ENCODE data around the gene TANC1. TPM values are rescaled to one million over a fixed set of nuclear protein-coding genes. Genes with fewer than 3 reads are reported as not detected.

Gene TANC1
- total RNA-seq, 1 donor from 2014 or later: 56.2 TPM

DNA sequence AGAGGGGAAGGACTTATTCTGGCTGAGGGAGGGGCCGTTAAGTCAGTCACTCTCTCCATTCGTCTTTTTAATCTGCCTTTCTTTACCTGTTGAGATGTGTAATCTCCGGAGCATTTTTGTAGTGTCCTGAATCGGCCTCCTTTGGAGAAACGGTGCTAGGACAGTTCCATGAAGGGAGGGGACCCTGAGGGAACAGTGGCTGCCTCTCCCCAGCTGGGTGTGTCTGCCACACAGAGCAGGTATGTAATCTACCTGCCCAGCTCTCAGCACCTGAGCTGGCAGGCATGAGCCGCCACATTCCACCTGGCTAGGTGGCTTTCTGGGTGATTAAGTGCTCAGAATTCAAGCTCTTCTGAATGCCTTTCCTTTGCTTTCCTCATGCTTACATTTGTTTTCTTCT is 186.9 kb downstream of the TANC1 start:
- DNase-seq (no peak), ATAC-seq (ENCODE audit: poor library complexity) (no peak)
- intact Hi-C loops (cut with DNase I): no loop called here

DNA sequence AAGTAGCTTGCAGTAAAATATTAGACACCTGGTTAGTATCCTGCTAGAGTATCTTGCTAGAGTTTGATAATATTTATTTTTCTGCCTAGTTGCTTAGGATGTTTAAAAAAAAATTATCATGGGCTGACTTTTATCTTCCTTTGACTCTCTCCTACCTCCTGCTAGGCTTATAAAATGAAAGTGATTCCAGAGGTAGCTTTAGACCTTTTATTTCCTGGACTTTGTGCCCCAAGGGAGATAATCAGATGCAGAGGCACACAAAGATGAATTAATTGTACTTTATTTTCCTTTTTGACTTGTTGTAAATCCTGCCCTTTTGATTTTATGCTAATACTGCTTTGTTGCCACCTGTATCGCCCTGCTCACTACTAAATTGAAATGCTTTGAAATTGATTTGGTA is 187.4 kb downstream of the TANC1 start:
- intact Hi-C loops (cut with DNase I): no loop called here
- DNase-seq (no peak), ATAC-seq (ENCODE audit: poor library complexity) (no peak)

DNA sequence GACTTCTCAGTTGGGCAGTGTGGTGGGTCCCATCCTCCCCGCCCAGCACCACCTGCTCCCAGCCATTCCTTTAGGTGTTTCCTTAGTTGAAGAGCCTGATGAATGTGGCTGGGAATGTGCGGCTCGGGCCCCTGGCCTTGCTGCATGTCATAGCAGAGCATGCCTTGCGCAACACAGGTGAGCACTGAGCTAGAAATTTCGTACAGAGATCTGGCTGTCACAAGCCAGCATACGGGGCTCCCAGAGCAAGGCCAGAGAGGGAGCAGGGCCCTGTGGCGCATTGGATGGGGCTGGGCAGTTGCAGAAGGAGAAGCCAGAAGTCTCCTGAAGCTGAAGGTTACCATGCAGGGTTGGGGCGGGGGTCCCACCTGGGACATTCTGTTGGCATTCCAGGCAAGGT is 188.4 kb downstream of the TANC1 start:
- intact Hi-C loops (cut with DNase I): no loop called here
- DNase-seq (no peak), ATAC-seq (ENCODE audit: poor library complexity) (no peak)

DNA sequence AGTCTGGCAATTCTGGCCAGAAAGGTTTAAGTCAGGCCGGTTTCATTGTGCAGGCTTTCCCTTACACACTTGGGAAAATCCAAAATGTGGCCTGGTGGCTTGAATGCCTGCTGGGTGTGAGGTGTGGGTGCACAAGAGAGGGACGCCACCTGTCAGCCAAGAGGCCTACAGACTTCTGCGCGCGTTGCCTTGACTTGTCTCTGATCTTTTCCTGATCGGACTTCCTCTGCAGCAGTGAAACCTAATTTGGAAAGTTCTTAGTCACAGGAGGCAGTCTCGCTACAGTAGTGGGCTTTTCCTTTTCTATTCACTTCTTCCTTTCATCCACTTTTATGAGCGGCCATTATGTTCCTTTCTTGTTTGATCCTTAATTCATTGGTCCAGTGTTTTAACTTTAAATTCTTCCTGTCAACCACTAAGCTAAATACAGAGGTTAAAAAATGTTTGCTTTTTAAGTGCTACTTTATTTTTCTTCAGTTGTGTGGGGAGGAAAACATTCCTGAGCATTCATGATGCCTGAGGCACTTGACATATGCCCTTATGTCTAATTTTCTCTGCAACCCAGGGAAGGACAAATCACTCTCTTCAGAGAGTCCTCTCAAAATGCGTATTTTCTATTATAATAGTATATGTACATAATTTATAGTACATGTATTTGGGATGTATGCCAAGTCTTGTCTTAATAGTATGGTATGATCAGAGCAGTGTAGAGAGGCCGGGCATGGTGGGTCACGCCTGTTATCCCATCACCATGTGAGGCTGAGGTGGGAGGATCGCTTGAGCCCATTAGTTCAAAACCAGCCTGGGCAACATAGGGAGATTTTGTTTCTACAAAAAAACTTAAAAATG is 189.1 kb downstream of the TANC1 start:
- no peak for DNase-seq
- no peak for ATAC-seq (ENCODE audit: poor library complexity)
- intact Hi-C loops (cut with DNase I): no loop called here

DNA sequence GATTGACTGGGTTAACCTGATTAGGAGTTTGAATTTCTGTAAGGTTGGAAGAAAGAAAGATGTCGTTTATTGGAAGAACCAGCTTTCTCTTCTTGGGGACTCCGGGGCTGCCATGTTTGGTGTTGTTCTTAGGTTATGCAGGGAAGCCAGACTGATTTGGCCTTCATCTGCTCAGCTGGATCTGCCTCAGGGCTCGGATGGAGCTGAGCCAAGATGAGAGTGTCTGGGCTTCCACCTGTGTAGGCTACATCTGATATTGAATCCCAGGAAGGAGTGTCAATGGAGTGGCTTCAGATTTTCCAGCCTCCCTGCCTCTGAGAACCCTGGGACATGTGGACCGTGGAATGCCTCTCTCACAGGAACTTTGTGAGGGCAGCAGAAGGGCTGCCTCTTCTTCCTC is 192.0 kb downstream of the TANC1 start:
- intact Hi-C loops (cut with DNase I): no loop called here
- DNase-seq (no peak), ATAC-seq (ENCODE audit: poor library complexity) (no peak)

DNA sequence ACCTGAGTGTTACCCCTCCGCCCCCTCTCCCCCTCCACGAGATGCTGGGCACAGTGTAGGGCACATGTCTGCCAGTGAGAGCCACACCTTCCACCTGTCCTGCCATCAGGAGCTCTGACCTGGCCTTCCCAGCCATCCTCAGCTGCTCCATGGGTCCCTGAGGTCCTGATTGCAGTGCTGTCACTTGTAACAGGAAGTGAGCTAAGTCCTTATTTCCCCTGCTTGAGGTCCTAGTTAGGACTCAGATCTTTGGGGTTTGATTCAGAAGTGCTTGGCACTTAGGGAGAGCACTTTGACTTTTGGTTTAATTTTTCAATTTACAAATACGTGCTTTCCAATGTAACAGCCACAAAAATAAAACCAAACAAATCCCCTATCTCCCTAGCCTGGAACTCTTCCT is 192.5 kb downstream of the TANC1 start:
- intact Hi-C loops (cut with DNase I): no loop called here
- ATAC-seq (ENCODE audit: poor library complexity) (no peak), DNase-seq (no peak)

DNA sequence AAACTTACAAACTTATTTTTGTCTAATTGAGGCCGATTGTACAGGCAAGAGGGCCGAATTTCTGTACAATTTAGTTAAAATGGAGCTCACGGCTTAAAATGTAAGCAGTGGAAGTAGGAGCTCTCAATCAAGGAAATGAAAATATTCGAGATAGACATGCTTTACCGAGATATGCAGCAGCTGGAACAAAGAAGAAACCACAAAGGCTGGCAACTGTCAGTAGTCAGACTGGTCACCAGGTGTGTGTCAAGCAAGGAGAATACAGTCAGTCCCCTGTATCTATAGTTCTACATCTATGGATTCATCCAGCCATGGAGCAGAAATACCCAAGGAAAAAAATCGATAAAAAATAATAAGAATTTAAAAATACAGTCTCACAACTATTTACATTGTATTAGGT is 195.5 kb downstream of the TANC1 start:
- intact Hi-C loops (cut with DNase I): no loop called here
- ATAC-seq (ENCODE audit: poor library complexity) (no peak), DNase-seq (no peak)

DNA sequence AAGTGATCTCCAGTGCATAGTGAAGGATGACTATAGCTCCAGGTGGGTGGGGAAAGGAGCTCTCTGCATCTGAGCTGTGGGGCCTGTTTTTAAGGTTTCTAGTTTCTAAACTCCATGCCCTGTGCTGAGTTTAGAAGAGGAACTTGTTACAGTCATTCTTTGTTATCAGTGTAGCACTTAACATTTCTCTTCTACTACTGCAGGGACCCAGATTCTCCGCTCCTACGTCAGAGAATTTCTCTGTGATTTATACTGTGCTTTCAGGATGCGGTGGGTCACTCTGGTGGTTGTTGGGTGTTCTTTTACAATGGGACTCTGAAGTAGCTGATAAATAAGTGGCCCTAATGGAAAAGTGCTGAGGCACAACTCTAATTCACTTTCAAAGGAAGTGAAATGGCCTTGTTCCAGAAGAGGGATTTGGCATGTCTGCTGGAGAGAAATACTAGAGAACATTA is 196.0 kb downstream of the TANC1 start:
- intact Hi-C loops (cut with DNase I): no loop called here
- ATAC-seq (ENCODE audit: poor library complexity): peak; percentile 81
- DNase-seq: no peak

DNA sequence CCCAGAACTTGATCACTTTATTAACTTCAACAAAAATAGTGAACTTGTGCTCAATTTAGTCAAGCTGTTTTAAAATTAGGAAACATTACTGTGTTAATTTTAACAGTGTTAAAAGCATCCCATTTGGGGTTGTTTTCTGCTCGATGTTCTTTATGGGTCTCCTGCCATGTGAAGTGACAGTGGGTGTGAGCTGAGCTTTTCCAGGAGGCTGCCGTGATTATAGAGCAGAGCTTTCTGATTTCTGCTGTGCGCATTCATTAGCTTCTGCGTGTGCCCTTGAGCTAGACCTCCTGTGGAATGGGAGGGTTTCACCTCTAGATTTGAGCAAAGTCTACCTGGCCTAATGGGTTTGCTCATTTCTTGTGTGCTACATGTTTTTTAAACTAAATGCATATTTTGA is 196.6 kb downstream of the TANC1 start:
- DNase-seq (no peak), ATAC-seq (ENCODE audit: poor library complexity) (peak; percentile 75)
- intact Hi-C loops (cut with DNase I): no loop called here

DNA sequence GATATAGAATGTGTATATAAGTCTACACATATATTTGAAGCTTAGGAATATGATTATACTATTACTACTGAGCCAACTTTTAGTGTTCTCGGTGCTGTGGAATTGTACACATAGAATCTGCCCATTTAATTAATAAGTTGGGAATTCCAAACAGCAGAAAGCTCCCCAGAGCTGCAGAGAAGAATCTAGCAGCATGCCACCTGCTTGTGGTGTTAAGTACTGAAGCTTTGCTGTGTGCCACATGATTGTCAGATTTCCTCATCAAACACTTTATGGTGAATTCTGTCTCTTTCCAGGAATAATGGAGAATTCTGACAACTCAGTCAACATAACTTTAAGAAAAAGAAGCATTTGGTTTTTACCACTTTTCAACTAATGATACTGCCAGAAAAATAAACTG is 200.3 kb downstream of the TANC1 start:
- ATAC-seq (ENCODE audit: poor library complexity) (no peak), DNase-seq (no peak)
- intact Hi-C loops (cut with DNase I): no loop called here

DNA sequence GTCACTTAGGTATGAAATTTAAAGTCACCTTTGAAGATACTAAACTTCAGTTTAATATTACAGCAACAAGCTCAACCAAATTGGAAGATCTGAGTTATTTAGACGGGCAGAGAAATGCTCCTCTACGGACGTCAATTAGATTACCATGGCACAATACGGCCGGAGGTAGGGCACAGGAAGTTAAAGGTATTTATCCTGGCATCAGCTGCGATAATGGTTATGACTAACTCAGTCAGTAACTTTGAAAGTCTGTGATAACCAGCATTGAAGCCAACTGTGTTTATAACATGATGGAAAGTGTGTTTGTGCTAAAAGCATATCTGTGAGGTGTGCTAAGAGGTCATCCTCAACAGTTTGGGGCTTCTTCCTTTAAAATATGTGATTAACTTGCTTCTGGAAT is 200.7 kb downstream of the TANC1 start:
- intact Hi-C loops (cut with DNase I): no loop called here
- ATAC-seq (ENCODE audit: poor library complexity): no peak
- no peak for DNase-seq

DNA sequence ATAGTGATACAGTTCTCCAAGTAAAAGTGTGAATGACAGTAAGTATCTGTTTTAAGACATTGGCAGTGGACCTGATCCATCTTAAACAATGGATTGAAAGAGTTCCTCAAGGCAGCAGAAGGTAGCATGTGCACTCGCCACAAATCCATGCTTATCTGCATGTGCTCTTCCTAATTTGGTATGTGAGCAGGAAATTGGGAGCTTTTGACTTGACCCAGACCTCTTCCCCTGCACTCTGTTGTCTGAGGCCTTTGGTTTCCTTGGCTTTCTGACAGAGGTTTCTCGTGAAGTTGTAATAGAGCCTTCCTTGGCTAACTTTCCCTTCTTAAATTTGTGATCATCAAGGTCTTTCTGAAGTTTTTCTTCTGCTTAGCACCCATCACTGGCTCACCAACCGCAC is 204.0 kb downstream of the TANC1 start:
- no peak for ATAC-seq (ENCODE audit: poor library complexity)
- intact Hi-C loops (cut with DNase I): no loop called here
- DNase-seq: no peak

DNA sequence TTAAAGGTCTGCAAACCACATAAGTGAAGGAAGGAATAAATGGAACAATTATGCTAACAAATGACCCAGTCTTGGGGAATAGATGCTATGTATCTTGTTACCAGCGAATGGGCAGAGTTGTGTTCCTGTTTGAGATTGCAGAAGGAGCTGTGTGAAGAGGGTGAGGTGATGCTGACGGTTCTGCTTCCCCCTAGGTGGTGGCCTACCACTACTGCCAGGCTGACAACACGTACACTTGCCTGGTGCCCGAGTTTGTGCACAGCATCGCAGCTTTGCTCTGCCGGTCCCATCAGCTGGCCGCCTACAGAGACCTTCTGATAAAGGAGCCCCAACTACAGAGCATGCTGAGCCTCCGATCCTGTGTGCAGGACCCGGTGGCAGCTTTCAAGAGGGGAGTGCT is 206.3 kb downstream of the TANC1 start:
- DNase-seq (no peak), ATAC-seq (ENCODE audit: poor library complexity) (peak; percentile 9)
- intact Hi-C loops (cut with DNase I): no loop called here

DNA sequence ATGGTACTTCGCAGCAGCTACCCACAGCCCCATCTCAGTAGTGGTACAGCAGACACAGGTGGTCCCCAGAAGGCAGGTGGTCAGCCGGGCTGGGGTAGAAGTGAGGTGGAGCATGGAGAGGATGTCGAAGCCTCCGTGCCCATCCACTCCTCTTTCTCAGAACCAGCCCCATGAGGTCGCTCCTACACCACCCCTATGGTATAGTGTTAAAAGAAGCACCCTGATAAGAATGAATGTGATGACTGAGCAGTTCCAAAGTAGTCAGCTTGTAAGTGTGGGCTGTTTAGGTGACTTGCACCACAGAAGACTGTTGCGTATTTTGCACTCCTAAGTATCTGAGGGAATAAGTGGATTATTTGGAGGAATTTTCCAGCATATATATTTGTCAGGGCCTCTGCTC is 206.7 kb downstream of the TANC1 start:
- ATAC-seq (ENCODE audit: poor library complexity): peak; percentile 78
- DNase-seq: no peak
- intact Hi-C loops (cut with DNase I): no loop called here

DNA sequence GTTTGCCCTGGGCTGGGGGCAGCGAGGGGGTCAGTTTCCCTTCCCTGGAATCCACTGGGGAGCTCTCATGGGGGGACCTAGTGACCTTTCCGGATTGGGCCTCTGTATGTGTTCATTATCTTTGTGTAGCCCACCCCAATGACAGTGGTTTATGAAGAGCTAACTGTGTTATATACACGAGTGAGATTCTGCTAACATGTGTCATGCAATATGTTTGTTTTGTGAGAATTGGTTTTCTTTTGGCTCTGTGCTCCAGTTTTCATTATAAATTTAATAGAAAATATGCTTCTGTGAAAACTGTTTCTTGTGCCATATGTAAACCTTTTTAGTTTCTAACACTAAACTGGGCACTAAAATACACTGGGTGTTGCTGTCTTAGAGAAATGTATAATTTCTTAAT is 207.5 kb downstream of the TANC1 start:
- intact Hi-C loops (cut with DNase I): no loop called here
- ATAC-seq (ENCODE audit: poor library complexity): no peak
- DNase-seq: no peak

DNA sequence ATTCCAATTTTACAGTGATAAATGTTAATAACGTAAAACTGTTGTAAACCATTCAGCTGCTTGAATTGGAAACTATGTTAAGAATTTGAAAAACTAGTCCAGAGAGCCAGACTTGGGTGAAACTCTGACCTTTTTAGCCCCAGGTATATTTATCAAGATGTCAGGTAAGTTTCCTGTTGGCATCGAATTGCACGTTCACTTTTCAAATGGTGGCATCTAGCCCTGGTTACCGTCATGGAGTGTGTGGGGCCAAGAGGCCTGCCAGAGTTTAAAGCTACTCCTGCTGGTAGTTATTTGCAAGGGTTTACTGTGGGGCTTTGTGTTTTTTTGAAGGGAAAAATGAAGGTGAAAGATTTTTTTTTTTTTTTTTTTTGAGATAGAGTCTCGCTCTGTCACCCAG is 208.1 kb downstream of the TANC1 start:
- intact Hi-C loops (cut with DNase I): no loop called here
- no peak for ATAC-seq (ENCODE audit: poor library complexity)
- DNase-seq: no peak

DNA sequence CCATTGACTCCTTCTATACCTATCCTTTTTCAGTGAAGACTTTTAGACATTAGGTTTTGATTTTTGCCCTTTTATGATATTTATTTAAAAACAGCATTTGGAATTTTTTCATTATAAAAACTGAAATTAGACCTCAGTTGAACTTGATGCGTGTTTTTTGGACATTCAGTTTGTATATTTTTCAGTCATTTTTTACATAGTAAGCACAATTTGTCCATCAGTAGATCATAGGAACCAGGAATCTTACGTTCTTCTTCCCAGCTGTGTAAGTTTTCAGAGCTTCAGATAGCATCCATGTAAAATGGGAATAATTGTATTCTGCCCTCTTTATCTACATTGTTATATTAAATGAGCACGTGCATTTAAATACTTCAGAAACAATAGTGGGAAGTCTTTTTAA is 208.9 kb downstream of the TANC1 start:
- DNase-seq: no peak
- intact Hi-C loops (cut with DNase I): no loop called here
- no peak for ATAC-seq (ENCODE audit: poor library complexity)

DNA sequence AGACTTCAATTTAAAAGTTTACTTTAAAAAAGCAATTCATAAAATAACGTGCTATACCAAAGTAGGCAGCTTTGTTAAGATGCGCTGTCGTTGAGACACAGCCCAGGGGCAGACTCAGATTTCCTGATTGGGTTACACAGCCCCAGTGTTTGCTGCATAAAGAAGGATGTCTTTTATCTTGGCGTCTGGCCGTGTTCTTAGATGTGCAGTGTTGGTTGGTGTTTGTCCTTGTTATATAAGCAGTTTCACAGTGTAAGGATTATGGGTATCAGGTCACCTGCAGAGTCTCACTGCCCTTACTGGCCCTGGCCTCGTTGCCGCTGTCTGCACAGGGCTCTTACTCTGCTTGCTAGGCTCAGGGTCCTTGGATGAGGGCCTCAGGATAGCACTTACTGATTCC is 209.5 kb downstream of the TANC1 start:
- DNase-seq (no peak), ATAC-seq (ENCODE audit: poor library complexity) (no peak)
- intact Hi-C loops (cut with DNase I): no loop called here

DNA sequence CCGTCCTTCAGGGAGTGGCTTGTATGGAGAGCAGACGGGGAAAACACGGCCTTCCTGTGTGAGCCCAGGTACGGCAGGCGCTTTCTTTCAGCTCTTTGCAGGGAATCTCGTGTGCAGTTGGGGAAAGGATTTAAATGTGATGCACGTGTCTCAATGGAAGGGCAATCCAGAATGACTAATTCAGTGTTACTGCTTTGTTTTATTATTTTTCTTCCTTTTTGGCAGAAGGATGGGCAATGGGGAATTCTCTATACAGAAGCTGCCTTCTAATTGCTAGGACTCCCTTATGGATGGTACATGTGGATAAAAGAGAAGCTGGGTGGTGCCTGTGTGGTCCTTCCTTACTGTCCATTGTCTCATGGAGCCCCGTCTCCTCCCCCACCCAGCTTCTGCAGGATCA is 210.7 kb downstream of the TANC1 start:
- ATAC-seq (ENCODE audit: poor library complexity) (no peak), DNase-seq (no peak)
- intact Hi-C loops (cut with DNase I): no loop called here

DNA sequence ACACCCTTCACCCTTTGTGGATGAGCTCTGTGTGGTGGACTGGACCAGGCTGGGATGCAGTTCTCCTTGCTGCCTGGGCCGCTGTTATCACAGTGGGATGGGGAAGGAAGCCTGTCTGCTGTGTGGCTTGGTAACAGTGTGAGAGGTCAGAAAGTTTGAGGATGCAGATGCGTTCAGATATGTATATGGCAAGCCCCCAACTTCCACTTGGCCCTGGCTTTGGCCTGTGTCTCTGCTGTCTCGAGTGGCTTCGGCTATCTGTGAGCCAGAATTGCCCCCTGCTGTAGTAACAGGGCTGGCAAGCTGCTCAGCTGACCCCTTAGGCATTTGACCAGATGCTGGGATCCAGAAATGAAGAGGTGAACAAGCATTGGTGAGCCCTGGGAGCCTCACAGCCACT is 211.3 kb downstream of the TANC1 start:
- no peak for DNase-seq
- intact Hi-C loops (cut with DNase I): no loop called here
- ATAC-seq (ENCODE audit: poor library complexity): no peak

DNA sequence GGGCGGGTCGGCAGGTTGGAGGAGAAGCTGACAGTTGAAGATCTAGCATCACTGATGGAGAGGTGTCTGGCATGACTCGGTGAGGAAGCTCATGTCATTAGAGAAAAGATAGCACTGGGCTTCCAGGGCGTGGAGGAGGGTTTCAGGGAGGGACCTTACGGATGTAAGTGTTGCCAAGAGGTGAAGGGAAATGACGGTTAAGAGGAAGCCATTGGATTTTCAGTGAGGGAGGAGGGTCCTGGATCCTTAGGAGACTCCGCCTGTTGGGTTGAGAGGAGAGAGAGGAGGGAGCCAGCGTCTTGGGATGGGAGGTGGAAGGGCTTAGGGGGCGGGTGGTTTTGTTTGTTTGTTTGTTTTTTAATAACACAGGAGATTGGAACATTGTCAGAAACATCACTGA is 214.9 kb downstream of the TANC1 start:
- DNase-seq (no peak), ATAC-seq (ENCODE audit: poor library complexity) (no peak)
- intact Hi-C loops (cut with DNase I): no loop called here

All from Right ventricle myocardium superior (tissue), 1 donor.